K562 (cell line): ENCODE data around the gene CORO2A. TPM values are rescaled to one million over a fixed set of nuclear protein-coding genes. Genes with fewer than 3 reads are reported as not detected.

ENCODE experiments used
- E2F3 ChIP-seq: fragments of 250-450 bp; sonication (Bioruptor Pico); IDR thresholded peaks from 2 replicates; pipeline ENCODE4 v1.4.0; 2020; ENCODE audit warnings: mild to moderate bottlenecking
- GTF2B ChIP-seq: IDR thresholded peaks from 2 replicates; pipeline ENCODE4 v1.6.1; 2011; ENCODE audit not compliant: insufficient read length; ENCODE audit errors: extremely low read depth
- HBP1 ChIP-seq: fragments of 450-650 bp; formaldehyde crosslinking; IDR thresholded peaks from 2 replicates; pipeline ENCODE4 v1.4.0; 2022; ENCODE audit warnings: missing genetic modification characterization
- ID3 ChIP-seq, 2 experiments: fragments of 250-450 bp in 1 of 2; fragments of 450-650 bp in 1 of 2; sonication (Bioruptor Pico) in 1 of 2; IDR thresholded peaks; 2 replicates each; pipeline versions ENCODE4 v1.6.1 to v1.8.0; 2016 to 2021; ENCODE audit warnings: mild to moderate bottlenecking in 2 of 2, moderate library complexity in 2 of 2, missing compliant biosample characterization in 1 of 2, missing genetic modification characterization in 1 of 2
- IRF9 ChIP-seq: fragments of 450-650 bp; IDR thresholded peaks from 2 replicates; pipeline ENCODE4 v1.6.1; 2016; ENCODE audit warnings: missing biosample characterization, missing genetic modification characterization
- MAFG ChIP-seq: fragments of 450-650 bp; conservative IDR thresholded peaks from 2 replicates; pipeline ENCODE4 v1.6.1; 2016; ENCODE audit warnings: missing genetic modification characterization, missing compliant biosample characterization
- MCM5 ChIP-seq: fragments of 450-650 bp; IDR thresholded peaks from 2 replicates; pipeline ENCODE4 v1.6.1; 2016; ENCODE audit warnings: low read depth
- NCOR1 ChIP-seq: fragments of 450-650 bp; IDR thresholded peaks from 2 replicates; pipeline ENCODE4 v1.6.1; 2016; ENCODE audit warnings: mild to moderate bottlenecking, moderate library complexity
- NFIX ChIP-seq: fragments of 250-450 bp; sonication (Bioruptor Pico); IDR thresholded peaks from 2 replicates; pipeline ENCODE4 v1.4.0; 2020; ENCODE audit warnings: low read depth, mild to moderate bottlenecking, moderate library complexity
- NR4A1 ChIP-seq, 2 experiments: fragments of 250-450 bp in 1 of 2; fragments of 450-650 bp in 1 of 2; sonication (Bioruptor Pico) in 1 of 2; IDR thresholded peaks; 2 replicates each; pipeline versions ENCODE4 v1.4.0 to v1.6.1; 2016 to 2020; ENCODE audit warnings: mild to moderate bottlenecking in 2 of 2, missing compliant biosample characterization in 1 of 2, missing genetic modification characterization in 1 of 2, moderate library complexity in 1 of 2
- NRF1 ChIP-seq, 2 experiments: fragments of 450-650 bp; IDR thresholded peaks in 1 of 2; conservative IDR thresholded peaks in 1 of 2; 2 replicates each; pipeline ENCODE4 v1.6.1; 2014; ENCODE audit warnings: mild to moderate bottlenecking in 2 of 2
- PCBP2 ChIP-seq: fragments of 200-400 bp; formaldehyde crosslinking; IDR thresholded peaks from 2 replicates; pipeline ENCODE4 v1.6.1; 2018; ENCODE audit warnings: low read length, low read depth, mild to moderate bottlenecking, moderate library complexity; ENCODE audit not compliant: poor library complexity, severe bottlenecking
- RBM34 ChIP-seq: fragments of 200-400 bp; formaldehyde crosslinking; IDR thresholded peaks from 2 replicates; pipeline ENCODE4 v1.6.1; 2018; ENCODE audit warnings: low read length, borderline replicate concordance; ENCODE audit not compliant: insufficient read depth
- RFX5 ChIP-seq: IDR thresholded peaks from 2 replicates; pipeline ENCODE4 v1.6.1; 2011; ENCODE audit warnings: low read depth, mild to moderate bottlenecking, improper control_type of control experiment, low read length
- RHOXF2B ChIP-seq: fragments of 250-450 bp; sonication (Bioruptor Pico); conservative IDR thresholded peaks from 2 replicates; pipeline ENCODE4 v1.5.1; 2021
- SIN3A ChIP-seq, 2 experiments: fragments of 150-350 bp in 1 of 2; IDR thresholded peaks; 2 replicates each; pipeline ENCODE4 v1.6.1; 2011 to 2016; ENCODE audit warnings: borderline replicate concordance in 2 of 2, low read depth in 2 of 2, low read length in 2 of 2, mild to moderate bottlenecking in 2 of 2, moderate library complexity in 2 of 2; ENCODE audit not compliant: control insufficient read depth in 1 of 2
- SMAD2 ChIP-seq: fragments of 150-350 bp; IDR thresholded peaks from 2 replicates; pipeline ENCODE4 v1.6.1; 2014; ENCODE audit warnings: low read depth, mild to moderate bottlenecking, low read length
- SNRNP70 ChIP-seq: fragments of 200-400 bp; formaldehyde crosslinking; optimal IDR thresholded peaks from 2 replicates; pipeline ENCODE3; 2017; ENCODE audit warnings: low read depth, low read length
- SUPT5H ChIP-seq: fragments of 450-650 bp; IDR thresholded peaks from 2 replicates; pipeline ENCODE4 v1.6.1; 2016
- TAF7 ChIP-seq: fragments of 450-650 bp; IDR thresholded peaks from 2 replicates; pipeline ENCODE4 v1.6.1; 2016; ENCODE audit warnings: missing genetic modification characterization, missing compliant biosample characterization
- TEAD1 ChIP-seq, 2 experiments: fragments of 450-650 bp in 1 of 2; sonication (generic) in 1 of 2; formaldehyde crosslinking; IDR thresholded peaks; 2 replicates each; pipeline versions ENCODE4 v1.4.0 to v1.8.0; 2020 to 2022; ENCODE audit warnings: mild to moderate bottlenecking in 2 of 2, missing genetic modification reagents in 1 of 2
- ZNF217 ChIP-seq: sonication (generic); formaldehyde crosslinking; IDR thresholded peaks from 2 replicates; pipeline ENCODE4 v1.8.0; 2022; ENCODE audit warnings: mild to moderate bottlenecking, missing genetic modification reagents
- ZNF282 ChIP-seq: sonication (generic); formaldehyde crosslinking; IDR thresholded peaks from 2 replicates; pipeline ENCODE4 v1.8.1; 2023; ENCODE audit warnings: missing genetic modification reagents
- ZNF311 ChIP-seq: fragments of 250-450 bp; sonication (Bioruptor Pico); IDR thresholded peaks from 2 replicates; pipeline ENCODE4 v1.4.0; 2020; ENCODE audit warnings: mild to moderate bottlenecking, moderate library complexity
- ZNF431 ChIP-seq: sonication (generic); formaldehyde crosslinking; IDR thresholded peaks from 2 replicates; pipeline ENCODE4 v1.8.0; 2022; ENCODE audit warnings: mild to moderate bottlenecking, missing genetic modification reagents
- ZNF766 ChIP-seq: fragments of 200-800 bp; sonication (Bioruptor generic); conservative IDR thresholded peaks from 2 replicates; pipeline ENCODE4 v1.6.1; 2016; ENCODE audit warnings: missing genetic modification characterization, missing compliant biosample characterization
- polyA plus RNA-seq, 8 experiments: library from polyadenylated mRNA; depleted of rRNA in 4 of 8; stranded (reverse) in 5 of 8; unstranded in 3 of 8; fragments of >200 nt; fragmentation: Nextera tagmentation in 2 of 8; fragmentation: Illumina TruSeq in 1 of 8; extraction: Ambion mirVana in 2 of 8; extraction: Trizol in 1 of 8; gene quantifications; 2 replicates each; pipeline versions ENCODE4 v1.2.1 to v1.2.3, GENCODE V29; 2011 to 2014; ENCODE audit warnings: inconsistent platforms in 1 of 8, missing spikeins in 1 of 8
- total RNA-seq, 7 experiments: library from RNA; depleted of rRNA in 6 of 7; stranded (reverse); fragments of >200 nt in 6 of 7; fragmentation: Illumina TruSeq in 2 of 7; extraction: Trizol in 2 of 7; gene quantifications; 2 replicates each; pipeline versions ENCODE4 v1.2.1 to v1.2.3, GENCODE V29; 2011 to 2021; ENCODE audit warnings: low replicate concordance in 1 of 7

Gene CORO2A
- total and polyA plus RNA-seq, 9 of the 15 experiments (the other 6 are each of a cell fraction or from before 2014, with no cell fraction given): 9.5 to 26.6 (median 18.0) TPM

GRCh38 chr9:98168941-98169488 lies 23.4 kb downstream of the CORO2A start (continued):
- TF ChIP-seq ZNF282 (no peak), NCOR1 (peak; percentile 50; the same call in 1 of the 2 replicates), MAFG (no peak), RHOXF2B (CRISPR knock-in tag) (no peak), ZNF217 (CRISPR knock-in tag) (no peak), ZNF431 (CRISPR knock-in tag) (no peak), NRF1 (conservative IDR thresholded peaks at IDR 0.05 in 1 of 2, IDR thresholded peaks at IDR 0.05 in 1 of 2) (no peak), ZNF766 (CRISPR knock-in tag) (no peak), IRF9 (no peak), TAF7 (tag) (no peak), NR4A1 (CRISPR knock-in tag; IDR thresholded peaks at IDR 0.05) (no peak), NR4A1 (tag; IDR thresholded peaks at IDR 0.05) (no peak), SNRNP70 (no peak), SMAD2 (no peak), PCBP2 (no peak), RFX5 (no peak), HBP1 (CRISPR knock-in tag) (no peak), ID3 (CRISPR knock-in tag; IDR thresholded peaks at IDR 0.05) (no peak), ID3 (tag; IDR thresholded peaks at IDR 0.05) (no peak), E2F3 (CRISPR knock-in tag) (no peak), SIN3A (IDR thresholded peaks at IDR 0.05; ENCODE audit: borderline replicate concordance in 2 of 2, control insufficient read depth in 1 of 2, low read depth in 2 of 2, low read length in 2 of 2) (no peak; a peak in 1 of 4 replicates), MCM5 (no peak), ZNF311 (CRISPR knock-in tag) (no peak), SUPT5H (no peak), GTF2B (no peak), RBM34 (no peak), NFIX (CRISPR knock-in tag) (no peak), TEAD1 (CRISPR knock-in tag; IDR thresholded peaks at IDR 0.05) (no peak)
